Endothelial cell of umbilical vein (primary cell): ENCODE data around the gene MCTP2. TPM values are rescaled to one million over a fixed set of nuclear protein-coding genes. Genes with fewer than 3 reads are reported as not detected.

Experiments
- BruUV-seq: library from RNA; stranded (reverse); fragments of 400-500 nt; replicated peaks from 2 replicates; lab custom pipeline; 2021; lab: Mats Ljungman, UMichigan
- CTCF ChIA-PET: fragments of 300-600, 350-600 bp; sonication (Branson Sonifier 250); formaldehyde crosslinking; loops from one replicate; lab custom pipeline; 2021; ENCODE audit warnings: antibody characterized with exemption, inconsistent platforms; lab: Charles Lee
- POLR2A ChIA-PET: fragments of 300-600, 350-600 bp; sonication (Branson Sonifier 250); formaldehyde crosslinking; loops from one replicate; lab custom pipeline; 2021; ENCODE audit warnings: antibody characterized with exemption, inconsistent platforms; lab: Charles Lee
- DNase-seq: peaks from one replicate; pipeline ENCODE4 v3.0.0-alpha.2; 2011; ENCODE audit warnings: low read depth, low spot score
- FAIRE-seq: peaks from 2 replicates; lab custom pipeline; 2011; peaks lifted over from hg19 to GRCh38; lab: Jason Lieb, UNC
- H2AFZ ChIP-seq: 2 replicates; pipeline ENCODE4 v1.6.0; 2012; ENCODE audit warnings: low read depth, low read length, control low read depth, inconsistent platforms
- H3K27ac ChIP-seq: 2 replicates; pipeline ENCODE4 v1.5.1; 2011; ENCODE audit warnings: low read depth, mild to moderate bottlenecking, control low read depth, low read length, moderate library complexity; ENCODE audit not compliant: insufficient read depth
- H3K27me3 ChIP-seq, 2 experiments: 2 replicates each; pipeline versions ENCODE4 v1.6.0 to v1.6.1; 2011; ENCODE audit warnings: low read length in 2 of 2, mixed read lengths in 1 of 2; ENCODE audit not compliant: control insufficient read depth in 2 of 2, insufficient read depth in 2 of 2
- H3K36me3 ChIP-seq, 2 experiments: 2 replicates in 1 of 2; 3 replicates in 1 of 2; pipeline ENCODE4 v1.5.1; 2011; ENCODE audit warnings: low read length in 2 of 2, mild to moderate bottlenecking in 1 of 2, moderate library complexity in 1 of 2; ENCODE audit not compliant: control insufficient read depth in 2 of 2, insufficient read depth in 2 of 2; ENCODE audit errors: extremely low read depth in 1 of 2
- H3K4me1 ChIP-seq: 3 replicates; pipeline ENCODE4 v1.5.1; 2011; ENCODE audit warnings: mild to moderate bottlenecking, low read length; ENCODE audit not compliant: control insufficient read depth, insufficient read depth; ENCODE audit errors: extremely low read depth
- H3K4me2 ChIP-seq: 2 replicates; pipeline ENCODE4 v1.6.1; 2011; ENCODE audit warnings: low read length, control low read depth, mixed read lengths; ENCODE audit not compliant: insufficient read depth
- H3K4me3 ChIP-seq, 3 experiments: fragments of 200-600 bp in 1 of 3; sonication (generic), shearing (Covaris generic) in 1 of 3; replicated peaks in 1 of 3; 2 replicates each; pipeline ENCODE4 v1.5.1; 2011 to 2016; ENCODE audit warnings: control low read depth in 3 of 3, low read length in 3 of 3, mild to moderate bottlenecking in 2 of 3, inconsistent platforms in 1 of 3, low read depth in 1 of 3, moderate library complexity in 1 of 3; ENCODE audit not compliant: insufficient read depth in 1 of 3
- H3K79me2 ChIP-seq: 2 replicates; pipeline ENCODE4 v1.6.0; 2012; ENCODE audit warnings: low read length, inconsistent platforms; ENCODE audit not compliant: control insufficient read depth, insufficient read depth
- H3K9ac ChIP-seq: replicated peaks from 2 replicates; pipeline ENCODE3; 2011; ENCODE audit warnings: low read length, control low read depth; ENCODE audit not compliant: insufficient read depth; ENCODE audit errors: extremely low read depth
- H3K9me1 ChIP-seq: replicated peaks from 3 replicates; pipeline ENCODE4 v1.6.0; 2011; ENCODE audit warnings: mild to moderate bottlenecking, low read length; ENCODE audit not compliant: control insufficient read depth, insufficient read depth; ENCODE audit errors: extremely low read depth
- H3K9me3 ChIP-seq: replicated peaks from 2 replicates; pipeline ENCODE4 v1.5.1; 2012; ENCODE audit warnings: low read length, inconsistent platforms; ENCODE audit not compliant: control insufficient read depth, insufficient read depth
- H4K20me1 ChIP-seq: replicated peaks from 2 replicates; pipeline ENCODE3; 2011; ENCODE audit warnings: mild to moderate bottlenecking, low read length; ENCODE audit not compliant: control insufficient read depth, insufficient read depth; ENCODE audit errors: extremely low read depth
- EZH2 ChIP-seq: IDR thresholded peaks from 2 replicates; pipeline ENCODE4 v1.6.1; 2012; ENCODE audit warnings: borderline replicate concordance, low read depth, mild to moderate bottlenecking, moderate library complexity, low read length, inconsistent platforms; ENCODE audit not compliant: severe bottlenecking
- FOS ChIP-seq: IDR thresholded peaks from 2 replicates; pipeline ENCODE4 v1.6.1; 2011; ENCODE audit warnings: mild to moderate bottlenecking, low read length, moderate library complexity, borderline replicate concordance; ENCODE audit not compliant: insufficient read depth
- GATA2 ChIP-seq: IDR thresholded peaks from 2 replicates; pipeline ENCODE4 v1.7.0; 2011; ENCODE audit warnings: low read depth, mild to moderate bottlenecking, moderate library complexity, mixed read lengths, low read length; ENCODE audit not compliant: insufficient read length, insufficient read depth
- JUN ChIP-seq: IDR thresholded peaks from 2 replicates; pipeline ENCODE4 v1.6.1; 2011; ENCODE audit warnings: borderline replicate concordance, low read depth; ENCODE audit not compliant: insufficient read length, insufficient read depth
- MYC ChIP-seq: IDR thresholded peaks from one replicate; pipeline ENCODE4 v1.6.1; 2011; ENCODE audit warnings: mild to moderate bottlenecking, low read depth, low read length
- POLR2A ChIP-seq: IDR thresholded peaks from 2 replicates; pipeline ENCODE4 v1.6.1; 2012; ENCODE audit warnings: low read depth, mild to moderate bottlenecking, control low read depth, low read length
- POLR2AphosphoS5 ChIP-seq: IDR thresholded peaks from 2 replicates; pipeline ENCODE4 v1.6.1; 2012; ENCODE audit warnings: low read depth, mild to moderate bottlenecking, control low read depth, low read length, moderate library complexity; ENCODE audit not compliant: insufficient read depth
- dilution Hi-C: fragments of 300-500 bp; cut with MboI; formaldehyde crosslinking; loops from one replicate; pipeline ENCODE4 v1.15.0; 2019; ENCODE audit warnings: low sequenced_read_pairs; ENCODE audit not compliant: extremely low pct_ligation_motif_present
- intact Hi-C: fragments of 100-400 bp; cut with micrococcal nuclease; formaldehyde crosslinking; loops from one replicate; pipeline ENCODE4 v1.10.0; 2022
- polyA plus RNA-seq, 4 experiments: library from polyadenylated mRNA; depleted of rRNA in 3 of 4; stranded (reverse) in 3 of 4; unstranded in 1 of 4; fragments of >200 nt; gene quantifications; 2 replicates each; pipeline versions ENCODE4 v1.2.1 to v1.2.3, GENCODE V29; 2011 to 2012; ENCODE audit warnings: missing spikeins in 1 of 4
- total RNA-seq: library from RNA; stranded (reverse); gene quantifications from 2 replicates; pipeline ENCODE4 v1.2.3, GENCODE V29; 2021
- TF ChIP-seq, protein P1 (sequence below), 2 donors: IDR thresholded peaks; 1 replicate in 1 of 2; 2 replicates in 1 of 2; pipeline ENCODE4 v1.5.1; 2011; ENCODE audit warnings: low read length in 2 of 2, mild to moderate bottlenecking in 2 of 2, moderate library complexity in 2 of 2, control low read depth in 1 of 2, inconsistent platforms in 1 of 2, low read depth in 1 of 2; ENCODE audit not compliant: insufficient read depth in 1 of 2; ENCODE audit errors: extremely low read depth in 1 of 2
- TF ChIP-seq, protein P2 (sequence below): IDR thresholded peaks from 2 replicates; pipeline ENCODE4 v1.6.1; 2011; ENCODE audit not compliant: insufficient read depth, insufficient read length

The MCTP2 gene
- total and polyA plus RNA-seq, 2 donors (not counting 3 experiments of a cell fraction or from before 2014, with no cell fraction given), result 0.01 to 0.75 TPM

DNA sequence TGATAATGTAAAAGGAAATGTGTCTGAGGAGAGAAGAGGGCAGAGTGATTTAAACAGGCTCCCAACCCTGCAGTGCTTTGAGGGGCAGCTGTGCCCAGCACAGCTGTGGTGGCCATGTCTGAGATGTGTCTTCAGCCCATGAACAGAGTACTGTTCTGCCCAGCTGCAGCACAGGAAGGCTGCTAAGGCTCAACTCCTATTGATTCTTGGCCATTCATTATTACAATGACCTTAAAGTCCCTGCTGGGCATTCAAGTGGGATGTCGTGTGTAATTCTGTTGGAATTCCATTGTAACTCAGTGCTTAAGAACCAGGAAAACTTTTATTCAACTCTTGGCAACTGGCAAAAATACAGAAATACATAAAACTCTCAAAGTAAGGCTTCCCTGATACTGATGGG lies 229.3 kb downstream of the MCTP2 start:
- no peak overlapping the region for H3K4me3 ChIP-seq
- no peak overlapping the region for H2AFZ ChIP-seq
- H3K27ac ChIP-seq, result no peak overlapping the region
- H3K79me2 ChIP-seq, result no peaks in the 10 kb centered on the region
- no peaks in the 10 kb centered on the region for H4K20me1 ChIP-seq
- H3K9ac ChIP-seq, result no peak overlapping the region
- no peaks in the 10 kb centered on the region for H3K27me3 ChIP-seq
- H3K36me3 ChIP-seq, result no peaks in the 10 kb centered on the region
- intact Hi-C loops (no loop called here), dilution Hi-C loops (no loop called here)
- ChIA-PET CTCF (no interaction called here), POLR2A (no interaction called here)
- no peaks in the 10 kb centered on the region for H3K4me1 ChIP-seq
- FAIRE-seq (no peak), DNase-seq (no peak)
- no peaks in the 10 kb centered on the region for H3K9me1 ChIP-seq
- no peak overlapping the region for H3K4me2 ChIP-seq
- BruUV-seq, result no TSS peak
- H3K9me3 ChIP-seq, result no peaks in the 10 kb centered on the region
- TF ChIP-seq GATA2 (no peak), POLR2AphosphoS5 (no peak), MYC (no peak), POLR2A (no peak), FOS (no peak), EZH2 (no peak), JUN (no peak)
- TF ChIP-seq, protein P1, sequence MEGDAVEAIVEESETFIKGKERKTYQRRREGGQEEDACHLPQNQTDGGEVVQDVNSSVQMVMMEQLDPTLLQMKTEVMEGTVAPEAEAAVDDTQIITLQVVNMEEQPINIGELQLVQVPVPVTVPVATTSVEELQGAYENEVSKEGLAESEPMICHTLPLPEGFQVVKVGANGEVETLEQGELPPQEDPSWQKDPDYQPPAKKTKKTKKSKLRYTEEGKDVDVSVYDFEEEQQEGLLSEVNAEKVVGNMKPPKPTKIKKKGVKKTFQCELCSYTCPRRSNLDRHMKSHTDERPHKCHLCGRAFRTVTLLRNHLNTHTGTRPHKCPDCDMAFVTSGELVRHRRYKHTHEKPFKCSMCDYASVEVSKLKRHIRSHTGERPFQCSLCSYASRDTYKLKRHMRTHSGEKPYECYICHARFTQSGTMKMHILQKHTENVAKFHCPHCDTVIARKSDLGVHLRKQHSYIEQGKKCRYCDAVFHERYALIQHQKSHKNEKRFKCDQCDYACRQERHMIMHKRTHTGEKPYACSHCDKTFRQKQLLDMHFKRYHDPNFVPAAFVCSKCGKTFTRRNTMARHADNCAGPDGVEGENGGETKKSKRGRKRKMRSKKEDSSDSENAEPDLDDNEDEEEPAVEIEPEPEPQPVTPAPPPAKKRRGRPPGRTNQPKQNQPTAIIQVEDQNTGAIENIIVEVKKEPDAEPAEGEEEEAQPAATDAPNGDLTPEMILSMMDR (IDR thresholded peaks at IDR 0.05; ENCODE audit: extremely low read depth in 1 of 2, insufficient read depth in 1 of 2, low read depth in 1 of 2, low read length in 2 of 2), result no peak
- TF ChIP-seq, protein P2, sequence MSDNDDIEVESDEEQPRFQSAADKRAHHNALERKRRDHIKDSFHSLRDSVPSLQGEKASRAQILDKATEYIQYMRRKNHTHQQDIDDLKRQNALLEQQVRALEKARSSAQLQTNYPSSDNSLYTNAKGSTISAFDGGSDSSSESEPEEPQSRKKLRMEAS, result no peak
